ENCODE data around the gene CCDC152. TPM values are rescaled to one million over a fixed set of nuclear protein-coding genes. Genes with fewer than 3 reads are reported as not detected.
A peak's percentile ranks its signal among the peaks of the same experiment; 100 is the strongest.

Gene CCDC152
- polyA plus RNA-seq, 1 donor (not counting 4 experiments of a cell fraction or from before 2014, with no cell fraction given), result 0.71 TPM

GRCh38 chr5:42832060-42832459 lies 75.4 kb downstream of the CCDC152 start:
- Histone ChIP-seq H2AFZ (ENCODE audit: control insufficient read depth, low read length) (no peak overlapping the region), H3K9me1 (ENCODE audit: control insufficient read depth, extremely low read depth, insufficient read depth, low read length) (no peaks in the 10 kb centered on the region), H3K4me3 (ENCODE audit: control insufficient read depth in 2 of 3, extremely low read depth in 1 of 3, insufficient read depth in 2 of 3, low read depth in 1 of 3, low read length in 3 of 3) (no peak overlapping the region), H3K9ac (ENCODE audit: control insufficient read depth, extremely low read depth, insufficient read depth, low read length) (no peak overlapping the region), H3K4me1 (ENCODE audit: control insufficient read depth, extremely low read depth, insufficient read depth, low read length) (no peaks in the 10 kb centered on the region), H3K27ac (ENCODE audit: control insufficient read depth, insufficient read depth, low read length) (no peak overlapping the region), H3K9me3 (ENCODE audit: control insufficient read depth, low read depth, low read length) (no peaks in the 10 kb centered on the region), H3K27me3 (ENCODE audit: control insufficient read depth, extremely low read depth, insufficient read depth, low read length) (no peaks in the 10 kb centered on the region), H3K79me2 (ENCODE audit: control insufficient read depth, insufficient read depth, low read length) (no peaks in the 10 kb centered on the region), H3K4me2 (ENCODE audit: control insufficient read depth, extremely low read depth, insufficient read depth, low read depth, low read length) (no peak overlapping the region), H4K20me1 (ENCODE audit: control insufficient read depth, extremely low read depth, insufficient read depth, low read length) (no peaks in the 10 kb centered on the region), H3K36me3 (ENCODE audit: control insufficient read depth in 2 of 2, extremely low read depth in 1 of 2, insufficient read depth in 2 of 2, low read length in 2 of 2) (no peaks in the 10 kb centered on the region)
- dilution Hi-C loops (cut with MboI; ENCODE audit: extremely low pct_ligation_motif_present, low sequenced_read_pairs), result no loop called here
- TF ChIP-seq EZH2 (IDR thresholded peaks at IDR 0.05; ENCODE audit: low read length), result no peak
- TF ChIP-seq, protein P1, sequence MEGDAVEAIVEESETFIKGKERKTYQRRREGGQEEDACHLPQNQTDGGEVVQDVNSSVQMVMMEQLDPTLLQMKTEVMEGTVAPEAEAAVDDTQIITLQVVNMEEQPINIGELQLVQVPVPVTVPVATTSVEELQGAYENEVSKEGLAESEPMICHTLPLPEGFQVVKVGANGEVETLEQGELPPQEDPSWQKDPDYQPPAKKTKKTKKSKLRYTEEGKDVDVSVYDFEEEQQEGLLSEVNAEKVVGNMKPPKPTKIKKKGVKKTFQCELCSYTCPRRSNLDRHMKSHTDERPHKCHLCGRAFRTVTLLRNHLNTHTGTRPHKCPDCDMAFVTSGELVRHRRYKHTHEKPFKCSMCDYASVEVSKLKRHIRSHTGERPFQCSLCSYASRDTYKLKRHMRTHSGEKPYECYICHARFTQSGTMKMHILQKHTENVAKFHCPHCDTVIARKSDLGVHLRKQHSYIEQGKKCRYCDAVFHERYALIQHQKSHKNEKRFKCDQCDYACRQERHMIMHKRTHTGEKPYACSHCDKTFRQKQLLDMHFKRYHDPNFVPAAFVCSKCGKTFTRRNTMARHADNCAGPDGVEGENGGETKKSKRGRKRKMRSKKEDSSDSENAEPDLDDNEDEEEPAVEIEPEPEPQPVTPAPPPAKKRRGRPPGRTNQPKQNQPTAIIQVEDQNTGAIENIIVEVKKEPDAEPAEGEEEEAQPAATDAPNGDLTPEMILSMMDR (optimal IDR thresholded peaks at IDR 0.05 in 1 of 3, IDR thresholded peaks at IDR 0.05 in 1 of 3, conservative IDR thresholded peaks at IDR 0.05 in 1 of 3; ENCODE audit: extremely low read depth in 1 of 3, insufficient read depth in 2 of 3, low read length in 3 of 3), result no peak
- DNase-seq (ENCODE audit: low read depth, low spot score) (peak; percentile 5), FAIRE-seq (no peak)

DNA sequence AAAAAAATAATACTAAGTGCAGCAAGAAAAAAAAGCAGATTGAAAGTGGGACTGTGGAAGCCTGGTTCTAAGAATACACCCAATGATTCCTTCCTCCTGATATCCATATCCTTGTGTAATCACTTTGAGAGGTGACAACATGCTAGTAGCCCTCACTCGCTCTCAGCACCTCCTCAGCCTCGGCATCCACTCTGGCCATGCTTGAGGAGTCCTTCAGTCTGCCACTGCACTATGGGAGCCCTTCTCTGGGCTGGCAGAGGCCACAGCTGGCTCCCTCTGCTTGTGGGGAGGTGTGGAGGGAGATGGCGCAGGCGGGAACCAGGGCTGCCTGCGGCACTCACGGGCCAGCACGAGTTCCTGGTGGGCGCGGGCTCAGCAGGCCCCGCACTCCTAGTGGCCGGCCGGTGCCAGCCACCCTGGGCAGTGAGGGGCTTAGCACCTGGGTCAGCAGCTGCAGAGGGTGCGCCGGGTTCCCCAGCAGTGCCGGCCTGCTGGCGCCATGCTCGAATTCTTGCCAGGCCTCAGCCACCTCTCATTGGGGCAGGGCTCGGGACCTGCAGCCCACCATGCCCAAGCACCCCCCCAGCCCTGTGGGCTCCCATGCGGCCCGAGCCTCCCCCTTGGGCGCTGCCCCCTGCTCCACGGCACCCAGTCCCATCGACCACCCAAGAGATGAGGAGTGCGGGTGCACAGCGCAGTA lies 79.6 kb downstream of the CCDC152 start:
- H3K4me1 ChIP-seq (ENCODE audit: control insufficient read depth, extremely low read depth, insufficient read depth, low read length), result no peaks in the 10 kb centered on the region
- H3K9me3 ChIP-seq (ENCODE audit: control insufficient read depth, low read depth, low read length), result no peaks in the 10 kb centered on the region
- H3K4me3 ChIP-seq (ENCODE audit: control insufficient read depth in 2 of 3, extremely low read depth in 1 of 3, insufficient read depth in 2 of 3, low read depth in 1 of 3, low read length in 3 of 3), result no peak overlapping the region
- no peak overlapping the region for H3K9ac ChIP-seq (ENCODE audit: control insufficient read depth, extremely low read depth, insufficient read depth, low read length)
- FAIRE-seq (no peak), DNase-seq (ENCODE audit: low read depth, low spot score) (no peak)
- no peaks in the 10 kb centered on the region for H4K20me1 ChIP-seq (ENCODE audit: control insufficient read depth, extremely low read depth, insufficient read depth, low read length)
- H3K9me1 ChIP-seq (ENCODE audit: control insufficient read depth, extremely low read depth, insufficient read depth, low read length), result no peaks in the 10 kb centered on the region
- H3K36me3 ChIP-seq (ENCODE audit: control insufficient read depth in 2 of 2, extremely low read depth in 1 of 2, insufficient read depth in 2 of 2, low read length in 2 of 2), result no peaks in the 10 kb centered on the region
- no peaks in the 10 kb centered on the region for H3K79me2 ChIP-seq (ENCODE audit: control insufficient read depth, insufficient read depth, low read length)
- no peak overlapping the region for H3K4me2 ChIP-seq (ENCODE audit: control insufficient read depth, extremely low read depth, insufficient read depth, low read depth, low read length)
- dilution Hi-C loops (cut with MboI; ENCODE audit: extremely low pct_ligation_motif_present, low sequenced_read_pairs), result no loop called here
- H3K27me3 ChIP-seq (ENCODE audit: control insufficient read depth, extremely low read depth, insufficient read depth, low read length), result no peaks in the 10 kb centered on the region
- no peak overlapping the region for H3K27ac ChIP-seq (ENCODE audit: control insufficient read depth, insufficient read depth, low read length)
- TF ChIP-seq, protein P1 (optimal IDR thresholded peaks at IDR 0.05 in 1 of 3, IDR thresholded peaks at IDR 0.05 in 1 of 3, conservative IDR thresholded peaks at IDR 0.05 in 1 of 3; ENCODE audit: extremely low read depth in 1 of 3, insufficient read depth in 2 of 3, low read length in 3 of 3), result no peak
- no peak for TF ChIP-seq EZH2 (IDR thresholded peaks at IDR 0.05; ENCODE audit: low read length)
- no peak overlapping the region for H2AFZ ChIP-seq (ENCODE audit: control insufficient read depth, low read length)
